Sigmoid colon (tissue), 4 donors: ENCODE measurements around the gene B4GALNT2.

ENCODE experiments used
- CTCF ChIP-seq, 4 experiments: fragments of 450-650 bp in 3 of 4; fragments of 200-600 bp in 1 of 4; IDR thresholded peaks; one replicate each; pipeline ENCODE4 v1.5.1; 2016 to 2019; ENCODE audit warnings: antibody characterized with exemption in 4 of 4, mild to moderate bottlenecking in 3 of 4, moderate library complexity in 2 of 4
- EP300 ChIP-seq, 4 donors: sonication (generic); formaldehyde crosslinking; IDR thresholded peaks; one replicate each; pipeline ENCODE4 v1.6.1; 2017; ENCODE audit warnings: antibody characterized with exemption in 4 of 4
- POLR2A ChIP-seq, 2 donors: fragments of 450-650 bp; IDR thresholded peaks; one replicate each; pipeline ENCODE4 v1.6.1; 2016; ENCODE audit warnings: antibody characterized with exemption in 2 of 2, mild to moderate bottlenecking in 2 of 2, moderate library complexity in 2 of 2

- no peak for TF ChIP-seq CTCF (IDR thresholded peaks at IDR 0.05)
- TF ChIP-seq POLR2A (IDR thresholded peaks at IDR 0.05): no peak
- no peak for TF ChIP-seq EP300 (IDR thresholded peaks at IDR 0.05)
These were observed 43.5 kb upstream of the B4GALNT2 start for GRCh38 chr17:49089094-49089493.
